A673 (cell line): ENCODE data around the gene PIP4K2C. TPM values are rescaled to one million over a fixed set of nuclear protein-coding genes. Genes with fewer than 3 reads are reported as not detected.

Experiments used
- BruUV-seq: library from RNA; stranded (reverse); fragments of 400-500 nt; replicated peaks from 2 replicates; lab custom pipeline; 2021; lab: Mats Ljungman, UMichigan
- CTCF ChIA-PET: fragments of 300-600 bp; sonication (Branson Sonifier 250); formaldehyde crosslinking; loops from one replicate; lab custom pipeline; 2022; ENCODE audit warnings: antibody characterized with exemption; lab: Charles Lee
- POLR2A ChIA-PET: fragments of 300-600 bp; sonication (Branson Sonifier 250); formaldehyde crosslinking; loops from one replicate; lab custom pipeline; 2022; ENCODE audit warnings: antibody characterized with exemption; ENCODE audit not compliant: low non-redundant PET; lab: Charles Lee
- DNase-seq: peaks from one replicate; pipeline ENCODE4 v3.0.0-alpha.2; 2015; ENCODE audit warnings: low spot score
- H3K27ac ChIP-seq: fragments of 200-600 bp; sonication (generic); 2 replicates; pipeline ENCODE4 v1.5.1; 2016; ENCODE audit warnings: mixed run types, low read depth, mild to moderate bottlenecking, mixed read lengths, antibody characterized with exemption, low read length; ENCODE audit not compliant: poor library complexity, severe bottlenecking
- H3K27me3 ChIP-seq: fragments of 200-600 bp; sonication (generic); replicated peaks from 2 replicates; pipeline ENCODE4 v1.6.1; 2017; ENCODE audit warnings: mixed run types, low read depth, mild to moderate bottlenecking, mixed read lengths, antibody characterized with exemption, low read length; ENCODE audit not compliant: insufficient read depth, poor library complexity
- H3K36me3 ChIP-seq: fragments of 200-600 bp; sonication (generic); 2 replicates; pipeline ENCODE4 v1.6.1; 2016; ENCODE audit warnings: mixed run types, mild to moderate bottlenecking, mixed read lengths, antibody characterized with exemption, low read length; ENCODE audit not compliant: insufficient read depth, poor library complexity, severe bottlenecking
- H3K4me1 ChIP-seq: fragments of 200-600 bp; sonication (generic); 2 replicates; pipeline ENCODE4 v1.6.1; 2017; ENCODE audit warnings: mixed run types, mild to moderate bottlenecking, mixed read lengths, antibody characterized with exemption, low read length; ENCODE audit not compliant: insufficient read depth, poor library complexity, severe bottlenecking
- H3K4me3 ChIP-seq: fragments of 200-600 bp; sonication (generic); 2 replicates; pipeline ENCODE4 v1.5.1; 2016; ENCODE audit warnings: low read depth, mixed run types, mild to moderate bottlenecking, mixed read lengths, low read length; ENCODE audit not compliant: poor library complexity, severe bottlenecking
- H3K9me3 ChIP-seq: fragments of 200-600 bp; sonication (generic); 2 replicates; pipeline ENCODE4 v1.6.1; 2016; ENCODE audit warnings: mixed run types, low read depth, mild to moderate bottlenecking, mixed read lengths, antibody characterized with exemption, low read length; ENCODE audit not compliant: poor library complexity, severe bottlenecking
- EZH2 ChIP-seq: fragments of 200-600 bp; sonication (generic); IDR thresholded peaks from 2 replicates; pipeline ENCODE4 v1.6.1; 2017; ENCODE audit warnings: borderline replicate concordance, low read depth, mild to moderate bottlenecking, mixed read lengths, antibody characterized with exemption, low read length; ENCODE audit not compliant: poor library complexity, severe bottlenecking
- intact Hi-C: fragments of 100-400 bp; cut with micrococcal nuclease; formaldehyde crosslinking; loops from one replicate; pipeline ENCODE4 v1.10.0; 2022; ENCODE audit not compliant: unreplicated experiment
- total RNA-seq: library from RNA; stranded (reverse); gene quantifications from 2 replicates; pipeline ENCODE4 v1.2.3, GENCODE V29; 2021
- TF ChIP-seq, protein P1 (sequence below): fragments of 300-800, 200-600 bp; sonication (generic); conservative IDR thresholded peaks from 2 replicates; pipeline ENCODE4 v1.5.1; 2017; ENCODE audit warnings: low read depth, mild to moderate bottlenecking, antibody characterized with exemption, low read length, moderate library complexity, mixed read lengths

PIP4K2C gene
- total RNA-seq, 1 experiment from 2014 or later: 34.9 TPM

DNA sequence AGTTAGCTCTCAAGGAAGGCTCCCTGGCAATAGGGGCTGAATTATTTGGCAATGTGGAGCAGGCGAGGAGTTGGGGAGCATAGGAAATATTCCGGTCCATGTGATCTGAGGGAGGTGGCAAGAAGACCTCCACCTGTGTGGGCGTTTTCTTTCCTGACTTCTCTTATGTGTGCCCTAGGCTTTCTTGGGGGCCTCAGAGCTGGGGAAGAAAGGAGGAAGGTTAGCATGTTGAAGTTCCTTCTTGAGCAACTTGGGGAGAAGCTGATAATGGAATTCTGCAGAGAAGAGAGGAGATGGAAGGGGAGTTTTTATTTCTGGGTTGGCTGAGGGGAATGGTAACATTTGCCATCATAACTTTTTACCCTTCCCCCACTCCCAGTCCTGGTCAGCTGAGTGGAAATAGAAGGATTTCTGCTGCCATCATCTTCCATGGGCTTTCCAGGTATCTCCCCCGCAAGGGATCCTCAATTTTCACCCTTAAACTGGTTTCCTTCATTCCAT is 14.9 kb downstream of the PIP4K2C start:
- intact Hi-C loops: no loop called here
- Histone ChIP-seq H3K27me3 (no peaks in the 10 kb centered on the region), H3K9me3 (no peaks in the 10 kb centered on the region), H3K4me1 (peaks cover 15% of the 10 kb centered on the region), H3K36me3 (peaks cover 6% of the 10 kb centered on the region), H3K4me3 (peak overlapping the region; percentile 92), H3K27ac (peak overlapping the region; percentile 1)
- TF ChIP-seq EZH2: no peak
- TF ChIP-seq, protein P1, sequence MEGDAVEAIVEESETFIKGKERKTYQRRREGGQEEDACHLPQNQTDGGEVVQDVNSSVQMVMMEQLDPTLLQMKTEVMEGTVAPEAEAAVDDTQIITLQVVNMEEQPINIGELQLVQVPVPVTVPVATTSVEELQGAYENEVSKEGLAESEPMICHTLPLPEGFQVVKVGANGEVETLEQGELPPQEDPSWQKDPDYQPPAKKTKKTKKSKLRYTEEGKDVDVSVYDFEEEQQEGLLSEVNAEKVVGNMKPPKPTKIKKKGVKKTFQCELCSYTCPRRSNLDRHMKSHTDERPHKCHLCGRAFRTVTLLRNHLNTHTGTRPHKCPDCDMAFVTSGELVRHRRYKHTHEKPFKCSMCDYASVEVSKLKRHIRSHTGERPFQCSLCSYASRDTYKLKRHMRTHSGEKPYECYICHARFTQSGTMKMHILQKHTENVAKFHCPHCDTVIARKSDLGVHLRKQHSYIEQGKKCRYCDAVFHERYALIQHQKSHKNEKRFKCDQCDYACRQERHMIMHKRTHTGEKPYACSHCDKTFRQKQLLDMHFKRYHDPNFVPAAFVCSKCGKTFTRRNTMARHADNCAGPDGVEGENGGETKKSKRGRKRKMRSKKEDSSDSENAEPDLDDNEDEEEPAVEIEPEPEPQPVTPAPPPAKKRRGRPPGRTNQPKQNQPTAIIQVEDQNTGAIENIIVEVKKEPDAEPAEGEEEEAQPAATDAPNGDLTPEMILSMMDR: no peak
- no peak for DNase-seq
- ChIA-PET CTCF (interaction anchor here (0.8 to 1.6 kb wide), 2 partner anchors 22 to 120 kb away, joined by 3 to 4 read pairs; no protein-coding TSS in a partner anchor), POLR2A (no interaction called here)
- no TSS peak for BruUV-seq

DNA sequence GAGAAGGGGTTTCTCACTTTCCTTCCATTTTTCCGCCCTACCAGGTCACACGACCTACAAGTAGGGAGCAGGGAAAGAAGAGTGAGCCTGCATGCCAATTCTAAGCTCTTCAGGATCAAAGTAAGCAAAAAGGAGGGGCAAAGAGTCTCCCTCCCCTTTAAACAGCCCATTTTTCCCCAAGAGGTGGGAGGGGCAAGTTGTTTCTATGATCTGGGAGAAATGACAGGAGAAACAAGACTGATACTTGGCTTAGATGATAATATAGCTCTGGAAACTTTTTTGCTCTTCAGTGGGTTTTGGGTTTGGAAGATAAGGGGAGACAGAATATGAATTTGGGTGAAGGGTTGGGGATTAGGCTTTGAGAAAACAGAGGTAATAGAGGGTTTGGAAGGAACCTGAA is 15.4 kb downstream of the PIP4K2C start:
- Histone ChIP-seq H3K4me1 (peaks cover 18% of the 10 kb centered on the region), H3K9me3 (no peaks in the 10 kb centered on the region), H3K27ac (no peak overlapping the region), H3K27me3 (no peaks in the 10 kb centered on the region), H3K4me3 (no peak overlapping the region), H3K36me3 (peaks cover 6% of the 10 kb centered on the region)
- no peak for DNase-seq
- POLR2A ChIA-PET: no interaction called here
- TF ChIP-seq EZH2: no peak
- TF ChIP-seq, protein P1: no peak
- CTCF ChIA-PET: interaction anchor here (1.6 kb wide), 1 partner anchor 120 kb away, joined by 3 read pairs; no protein-coding TSS in a partner anchor
- intact Hi-C loops: no loop called here
- no TSS peak for BruUV-seq

DNA sequence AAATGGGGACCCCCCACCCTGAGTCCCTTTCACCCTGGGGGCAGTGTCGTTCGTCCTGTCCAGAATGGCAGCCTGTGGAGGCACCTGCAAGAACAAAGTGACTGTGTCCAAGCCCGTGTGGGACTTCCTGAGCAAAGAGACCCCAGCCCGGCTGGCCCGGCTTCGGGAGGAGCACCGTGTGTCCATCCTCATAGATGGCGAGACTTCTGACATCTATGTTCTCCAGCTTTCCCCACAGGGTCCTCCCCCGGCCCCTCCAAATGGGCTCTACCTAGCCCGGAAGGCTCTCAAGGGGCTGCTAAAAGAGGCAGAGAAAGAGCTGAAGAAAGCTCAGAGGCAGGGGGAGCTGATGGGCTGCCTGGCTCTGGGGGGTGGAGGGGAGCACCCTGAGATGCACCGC is 15.8 kb downstream of the PIP4K2C start:
- no TSS peak for BruUV-seq
- no peak for TF ChIP-seq EZH2
- TF ChIP-seq, protein P1: no peak
- Histone ChIP-seq H3K36me3 (peaks cover 6% of the 10 kb centered on the region), H3K27ac (no peak overlapping the region), H3K4me1 (peaks cover 18% of the 10 kb centered on the region), H3K27me3 (no peaks in the 10 kb centered on the region), H3K9me3 (no peaks in the 10 kb centered on the region), H3K4me3 (no peak overlapping the region)
- ChIA-PET POLR2A (no interaction called here), CTCF (no interaction called here)
- intact Hi-C loops: no loop called here
- DNase-seq: no peak
